Body of pancreas (tissue), 4 donors: ENCODE results near the gene TNFSF8. TPM values are rescaled to one million over a fixed set of nuclear protein-coding genes. Genes with fewer than 3 reads are reported as not detected.

ENCODE experiments used
- ATAC-seq: fragments of 150-250 bp; one replicate; pipeline ENCODE4 v1.9.1; 2016
- DNase-seq, 4 donors: peaks; one replicate each; pipeline ENCODE4 v3.0.0-alpha.2; 2019
- H3K27ac ChIP-seq, 4 donors: fragments of 200-600 bp; sonication (generic); 1 replicate in 3 of 4; 2 replicates in 1 of 4; pipeline versions ENCODE4 v1.5.1 to v1.6.1; 2016 to 2019; ENCODE audit warnings: mild to moderate bottlenecking in 1 of 4, mixed read lengths in 1 of 4, moderate library complexity in 1 of 4
- H3K27me3 ChIP-seq, 2 donors: fragments of 200-600 bp; sonication (generic); one replicate each; pipeline ENCODE4 v1.6.0; 2016; ENCODE audit warnings: mild to moderate bottlenecking in 1 of 2
- H3K36me3 ChIP-seq, 2 donors: fragments of 200-600 bp; sonication (generic); replicated peaks in 1 of 2; 2 replicates each; pipeline ENCODE4 v1.5.1; 2016; ENCODE audit warnings: low read depth in 2 of 2; ENCODE audit not compliant: insufficient read depth in 1 of 2
- H3K4me1 ChIP-seq: fragments of 200-600 bp; sonication (generic); one replicate; pipeline ENCODE4 v1.6.0; 2016
- H3K4me3 ChIP-seq, 2 donors: fragments of 200-600 bp; sonication (generic); 1 replicate in 1 of 2; 2 replicates in 1 of 2; pipeline ENCODE4 v1.5.1; 2016 to 2019
- H3K9me3 ChIP-seq, 3 donors: fragments of 200-600 bp; sonication (generic); 1 replicate in 2 of 3; 2 replicates in 1 of 3; pipeline ENCODE4 v1.5.1; 2016
- POLR2A ChIP-seq, 3 donors: fragments of 450-650 bp; IDR thresholded peaks; one replicate each; pipeline ENCODE4 v1.6.1; 2016; ENCODE audit warnings: antibody characterized with exemption in 3 of 3, mild to moderate bottlenecking in 2 of 3
- WGBS, 2 donors: methylation state at CpG; one replicate each; pipeline ENCODE4 v1.1.5; 2017; 5-methylcytosine and 5-hydroxymethylcytosine counted together
- intact Hi-C: fragments of 100-400 bp; cut with DNase I; formaldehyde crosslinking; loops from one replicate; pipeline ENCODE4 v1.15.1; 2023
- total RNA-seq, 2 donors: library from RNA; depleted of rRNA; stranded (reverse); fragments of >200 nt; gene quantifications; one replicate each; pipeline ENCODE4 v1.1.0, GENCODE V29; 2016
- TF ChIP-seq, protein P1 (sequence below), 7 experiments: fragments of 450-650 bp in 4 of 7; fragments of 200-600 bp in 3 of 7; sonication (generic) in 3 of 7; IDR thresholded peaks; one replicate each; pipeline ENCODE4 v1.5.1; 2016 to 2019; ENCODE audit warnings: antibody characterized with exemption in 7 of 7

The TNFSF8 gene
- total RNA-seq, 2 donors from 2014 or later: 1.0 TPM; not detected in 1

DNA sequence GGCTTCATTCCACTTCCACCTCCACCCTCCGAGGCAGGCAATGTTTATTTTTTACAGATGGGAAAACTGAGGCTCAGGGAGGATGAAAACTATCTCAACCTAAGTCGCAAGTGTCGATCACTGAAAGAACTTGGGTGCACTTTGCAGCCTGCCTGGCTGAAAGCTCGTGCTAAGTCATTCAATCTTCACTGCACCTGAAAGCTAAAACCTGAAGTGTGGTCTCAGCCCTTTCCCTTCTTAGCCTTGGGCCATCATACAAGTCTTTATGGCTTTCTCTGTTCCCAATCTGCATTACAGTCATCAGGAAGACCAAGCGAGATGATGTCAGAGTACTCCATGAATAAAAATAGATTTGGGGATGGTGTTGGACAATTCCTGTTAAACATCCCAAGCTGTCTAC lies 1.0 kb upstream of the TNFSF8 start:
- Histone ChIP-seq H3K27me3 (no peaks in the 10 kb centered on the region), H3K4me1 (no peaks in the 10 kb centered on the region), H3K9me3 (no peaks in the 10 kb centered on the region), H3K36me3 (no peaks in the 10 kb centered on the region), H3K27ac (no peak overlapping the region), H3K4me3 (no peak overlapping the region)
- intact Hi-C loops: no loop called here
- TF ChIP-seq POLR2A (IDR thresholded peaks at IDR 0.05): no peak
- TF ChIP-seq, protein P1, sequence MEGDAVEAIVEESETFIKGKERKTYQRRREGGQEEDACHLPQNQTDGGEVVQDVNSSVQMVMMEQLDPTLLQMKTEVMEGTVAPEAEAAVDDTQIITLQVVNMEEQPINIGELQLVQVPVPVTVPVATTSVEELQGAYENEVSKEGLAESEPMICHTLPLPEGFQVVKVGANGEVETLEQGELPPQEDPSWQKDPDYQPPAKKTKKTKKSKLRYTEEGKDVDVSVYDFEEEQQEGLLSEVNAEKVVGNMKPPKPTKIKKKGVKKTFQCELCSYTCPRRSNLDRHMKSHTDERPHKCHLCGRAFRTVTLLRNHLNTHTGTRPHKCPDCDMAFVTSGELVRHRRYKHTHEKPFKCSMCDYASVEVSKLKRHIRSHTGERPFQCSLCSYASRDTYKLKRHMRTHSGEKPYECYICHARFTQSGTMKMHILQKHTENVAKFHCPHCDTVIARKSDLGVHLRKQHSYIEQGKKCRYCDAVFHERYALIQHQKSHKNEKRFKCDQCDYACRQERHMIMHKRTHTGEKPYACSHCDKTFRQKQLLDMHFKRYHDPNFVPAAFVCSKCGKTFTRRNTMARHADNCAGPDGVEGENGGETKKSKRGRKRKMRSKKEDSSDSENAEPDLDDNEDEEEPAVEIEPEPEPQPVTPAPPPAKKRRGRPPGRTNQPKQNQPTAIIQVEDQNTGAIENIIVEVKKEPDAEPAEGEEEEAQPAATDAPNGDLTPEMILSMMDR (IDR thresholded peaks at IDR 0.05): no peak
- ATAC-seq: no peak
- 68 to 74% methylated on average over 5 of the region's 5 CpGs for WGBS, 2 donors
- no peak for DNase-seq

GRCh38 chr9:114929201-114929600 lies 1.2 kb downstream of the TNFSF8 start:
- no peak for ATAC-seq
- intact Hi-C loops: no loop called here
- 47 to 69% methylated on average over 5 of the region's 5 CpGs for WGBS, 2 donors
- no peaks in the 10 kb centered on the region for H3K36me3 ChIP-seq
- no peak overlapping the region for H3K4me3 ChIP-seq
- peak in 1 of 3 donors; percentile 16 for TF ChIP-seq POLR2A (IDR thresholded peaks at IDR 0.05)
- TF ChIP-seq, protein P1 (IDR thresholded peaks at IDR 0.05): no peak
- no peaks in the 10 kb centered on the region for H3K9me3 ChIP-seq
- no peaks in the 10 kb centered on the region for H3K27me3 ChIP-seq
- DNase-seq: no peak
- peak overlapping the region in 1 of 4 donors; percentile 40 for H3K27ac ChIP-seq
- no peaks in the 10 kb centered on the region for H3K4me1 ChIP-seq

DNA sequence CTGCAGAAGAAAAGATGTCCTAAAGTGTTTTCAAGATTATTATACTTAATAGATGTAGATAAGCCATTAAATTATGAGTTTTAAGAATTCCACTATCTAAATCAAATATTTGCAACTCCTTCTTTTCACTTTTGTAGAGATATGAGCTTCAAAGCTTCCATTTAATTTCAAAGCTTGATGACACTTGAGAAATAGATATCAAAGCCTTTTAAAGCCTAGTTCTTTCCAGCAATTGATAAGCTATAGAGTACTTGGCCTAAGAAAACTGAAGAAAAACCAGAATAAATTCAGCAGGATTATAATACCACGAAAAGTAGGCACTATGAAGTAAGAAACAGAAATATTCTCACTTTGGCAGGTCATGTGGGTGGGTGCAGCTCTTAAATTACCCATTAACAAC lies 1.7 kb downstream of the TNFSF8 start:
- Histone ChIP-seq H3K27ac (peak overlapping the region in 1 of 4 donors; percentile 40), H3K9me3 (no peaks in the 10 kb centered on the region), H3K4me3 (no peak overlapping the region), H3K27me3 (no peaks in the 10 kb centered on the region), H3K36me3 (no peaks in the 10 kb centered on the region), H3K4me1 (no peaks in the 10 kb centered on the region)
- intact Hi-C loops: no loop called here
- DNase-seq: no peak
- WGBS, 2 donors: 24 to 42% methylated on average over 1 of the region's 1 CpG
- no peak for ATAC-seq
- TF ChIP-seq, protein P1 (IDR thresholded peaks at IDR 0.05): no peak

DNA sequence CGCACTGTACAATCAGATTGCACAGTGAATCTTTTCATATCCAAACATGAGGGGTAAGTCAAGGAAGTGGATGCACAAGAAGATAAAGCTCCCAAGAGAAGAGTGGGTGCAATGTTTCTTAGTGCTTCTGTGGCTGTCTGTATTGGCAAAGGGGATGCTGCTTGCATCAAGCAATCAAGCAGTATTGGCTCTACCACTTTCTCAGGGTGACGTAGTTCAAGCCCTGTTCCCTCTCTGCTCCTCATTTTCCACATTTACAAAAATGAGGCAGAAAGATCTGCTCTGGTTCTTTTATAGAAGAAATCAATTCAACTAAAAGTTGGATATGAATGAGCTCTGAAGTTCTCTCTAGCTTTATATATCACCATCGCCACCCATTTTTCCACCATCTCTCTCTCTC lies 2.3 kb downstream of the TNFSF8 start:
- Histone ChIP-seq H3K27ac (no peak overlapping the region), H3K4me1 (no peaks in the 10 kb centered on the region), H3K36me3 (no peaks in the 10 kb centered on the region), H3K27me3 (no peaks in the 10 kb centered on the region), H3K4me3 (no peak overlapping the region), H3K9me3 (no peaks in the 10 kb centered on the region)
- 77 to 93% methylated on average over 3 of the region's 3 CpGs for WGBS, 2 donors
- intact Hi-C loops: no loop called here
- DNase-seq (no peak), ATAC-seq (no peak)
- TF ChIP-seq, protein P1 (IDR thresholded peaks at IDR 0.05): no peak
- no peak for TF ChIP-seq POLR2A (IDR thresholded peaks at IDR 0.05)

GRCh38 chr9:114925672-114926071 lies 4.7 kb downstream of the TNFSF8 start:
- Histone ChIP-seq H3K27ac (no peak overlapping the region), H3K4me3 (no peak overlapping the region), H3K4me1 (no peaks in the 10 kb centered on the region), H3K36me3 (no peaks in the 10 kb centered on the region), H3K9me3 (no peaks in the 10 kb centered on the region), H3K27me3 (no peaks in the 10 kb centered on the region)
- intact Hi-C loops: no loop called here
- TF ChIP-seq, protein P1 (IDR thresholded peaks at IDR 0.05): no peak
- no peak for TF ChIP-seq POLR2A (IDR thresholded peaks at IDR 0.05)
- 45 to 48% methylated on average over 2 of the region's 2 CpGs for WGBS, 2 donors
- ATAC-seq (no peak), DNase-seq (no peak)
